ENCODE data around the gene PCDHB10. TPM values are rescaled to one million over a fixed set of nuclear protein-coding genes. Genes with fewer than 3 reads are reported as not detected.
A peak's percentile ranks its signal among the peaks of the same experiment; 100 is the strongest.
"Not testable (repeated sequence)": the region's sequence is repeated elsewhere in the genome, so short reads cannot be mapped to it uniquely, and the experiment has no call there.

Gene PCDHB10
- total RNA-seq, 1 experiment from 2014 or later, result not detected

- no peaks in the 10 kb centered on the region for H3K36me3 ChIP-seq (ENCODE audit: low read depth)
- H3K9me2 ChIP-seq (ENCODE audit: insufficient read depth), result no peaks in the 10 kb centered on the region
- no peak overlapping the region for H3K4me2 ChIP-seq
- no peak for DNase-seq
- ChIA-PET CTCF (interaction anchor here (0.7 kb wide), 1 partner anchor 9 kb away, joined by 4 read pairs; no protein-coding TSS in a partner anchor), POLR2A (ENCODE audit: unreplicated experiment) (no interaction called here)
- TF ChIP-seq EZH2 (IDR thresholded peaks at IDR 0.05; ENCODE audit: low read depth), result no peak
- TF ChIP-seq, protein P1, sequence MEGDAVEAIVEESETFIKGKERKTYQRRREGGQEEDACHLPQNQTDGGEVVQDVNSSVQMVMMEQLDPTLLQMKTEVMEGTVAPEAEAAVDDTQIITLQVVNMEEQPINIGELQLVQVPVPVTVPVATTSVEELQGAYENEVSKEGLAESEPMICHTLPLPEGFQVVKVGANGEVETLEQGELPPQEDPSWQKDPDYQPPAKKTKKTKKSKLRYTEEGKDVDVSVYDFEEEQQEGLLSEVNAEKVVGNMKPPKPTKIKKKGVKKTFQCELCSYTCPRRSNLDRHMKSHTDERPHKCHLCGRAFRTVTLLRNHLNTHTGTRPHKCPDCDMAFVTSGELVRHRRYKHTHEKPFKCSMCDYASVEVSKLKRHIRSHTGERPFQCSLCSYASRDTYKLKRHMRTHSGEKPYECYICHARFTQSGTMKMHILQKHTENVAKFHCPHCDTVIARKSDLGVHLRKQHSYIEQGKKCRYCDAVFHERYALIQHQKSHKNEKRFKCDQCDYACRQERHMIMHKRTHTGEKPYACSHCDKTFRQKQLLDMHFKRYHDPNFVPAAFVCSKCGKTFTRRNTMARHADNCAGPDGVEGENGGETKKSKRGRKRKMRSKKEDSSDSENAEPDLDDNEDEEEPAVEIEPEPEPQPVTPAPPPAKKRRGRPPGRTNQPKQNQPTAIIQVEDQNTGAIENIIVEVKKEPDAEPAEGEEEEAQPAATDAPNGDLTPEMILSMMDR (conservative IDR thresholded peaks at IDR 0.05), result no peak
- no peaks in the 10 kb centered on the region for H3K79me2 ChIP-seq (ENCODE audit: low read depth)
- no peak overlapping the region for H3K4me3 ChIP-seq
- H3K27me3 ChIP-seq (ENCODE audit: insufficient read depth, low read depth), result no peaks in the 10 kb centered on the region
- no peaks in the 10 kb centered on the region for H3K9me3 ChIP-seq (ENCODE audit: insufficient read depth, low read depth)
- no peaks in the 10 kb centered on the region for H3K4me1 ChIP-seq (replicated peaks; ENCODE audit: insufficient read depth)
- H3K27ac ChIP-seq, result no peak overlapping the region
- H3F3A ChIP-seq (ENCODE audit: insufficient read depth, low read depth), result no peaks in the 10 kb centered on the region
- H4K20me1 ChIP-seq (ENCODE audit: insufficient read depth), result no peaks in the 10 kb centered on the region
- BruUV-seq (replicated peaks), result no TSS peak
- intact Hi-C loops (cut with micrococcal nuclease; ENCODE audit: unreplicated experiment), result no loop called here
- H2AFZ ChIP-seq, result no peak overlapping the region
These were observed 41.2 kb upstream of the PCDHB10 start for GRCh38 chr5:141150993-141151325.

DNA sequence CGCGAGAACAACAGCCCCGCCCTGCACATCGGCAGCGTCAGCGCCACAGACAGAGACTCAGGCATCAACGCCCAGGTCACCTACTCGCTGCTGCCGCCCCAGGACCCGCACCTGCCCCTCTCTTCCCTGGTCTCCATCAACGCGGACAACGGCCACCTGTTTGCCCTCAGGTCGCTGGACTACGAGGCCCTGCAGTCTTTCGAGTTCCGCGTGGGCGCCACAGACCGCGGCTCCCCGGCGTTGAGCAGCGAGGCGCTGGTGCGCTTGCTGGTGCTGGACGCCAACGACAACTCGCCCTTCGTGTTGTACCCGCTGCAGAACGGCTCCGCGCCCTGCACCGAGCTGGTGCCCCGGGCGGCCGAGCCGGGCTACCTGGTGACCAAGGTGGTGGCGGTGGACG lies 40.5 kb upstream of the PCDHB10 start:
- H3K36me3 ChIP-seq (ENCODE audit: low read depth); H3K9me2 ChIP-seq (ENCODE audit: insufficient read depth); CTCF ChIA-PET; H3K9me3 ChIP-seq (ENCODE audit: insufficient read depth, low read depth); H3K27me3 ChIP-seq (ENCODE audit: insufficient read depth, low read depth); intact Hi-C loops (cut with micrococcal nuclease; ENCODE audit: unreplicated experiment); H3K27ac ChIP-seq; H3K4me3 ChIP-seq; H3K79me2 ChIP-seq (ENCODE audit: low read depth); H3K4me1 ChIP-seq (replicated peaks; ENCODE audit: insufficient read depth); H3F3A ChIP-seq (ENCODE audit: insufficient read depth, low read depth); H3K4me2 ChIP-seq; H2AFZ ChIP-seq; BruUV-seq (replicated peaks); POLR2A ChIA-PET (ENCODE audit: unreplicated experiment); DNase-seq; H4K20me1 ChIP-seq (ENCODE audit: insufficient read depth): not testable (repeated sequence)

DNA sequence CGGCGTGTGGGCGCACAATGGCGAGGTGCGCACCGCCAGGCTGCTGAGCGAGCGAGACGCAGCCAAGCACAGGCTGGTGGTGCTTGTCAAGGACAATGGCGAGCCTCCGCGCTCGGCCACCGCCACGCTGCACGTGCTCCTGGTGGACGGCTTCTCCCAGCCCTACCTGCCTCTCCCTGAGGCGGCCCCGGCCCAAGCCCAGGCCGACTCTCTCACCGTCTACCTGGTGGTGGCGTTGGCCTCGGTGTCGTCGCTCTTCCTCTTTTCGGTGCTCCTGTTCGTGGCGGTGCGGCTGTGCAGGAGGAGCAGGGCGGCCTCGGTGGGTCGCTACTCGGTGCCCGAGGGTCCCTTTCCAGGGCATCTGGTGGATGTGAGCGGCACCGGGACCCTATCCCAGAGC lies 40.1 kb upstream of the PCDHB10 start:
- H3K4me1 ChIP-seq (replicated peaks; ENCODE audit: insufficient read depth); H3K4me3 ChIP-seq; H3K9me3 ChIP-seq (ENCODE audit: insufficient read depth, low read depth); H3K79me2 ChIP-seq (ENCODE audit: low read depth); POLR2A ChIA-PET (ENCODE audit: unreplicated experiment); H3K9me2 ChIP-seq (ENCODE audit: insufficient read depth); H3K36me3 ChIP-seq (ENCODE audit: low read depth); H3K4me2 ChIP-seq; H3K27me3 ChIP-seq (ENCODE audit: insufficient read depth, low read depth); BruUV-seq (replicated peaks); H3F3A ChIP-seq (ENCODE audit: insufficient read depth, low read depth); intact Hi-C loops (cut with micrococcal nuclease; ENCODE audit: unreplicated experiment); H3K27ac ChIP-seq; H2AFZ ChIP-seq; DNase-seq; H4K20me1 ChIP-seq (ENCODE audit: insufficient read depth); CTCF ChIA-PET: not testable (repeated sequence)

GRCh38 chr5:141155540-141156374 lies 36.4 kb upstream of the PCDHB10 start:
- H3K27ac ChIP-seq, result no peak overlapping the region
- no peaks in the 10 kb centered on the region for H3K79me2 ChIP-seq (ENCODE audit: low read depth)
- ChIA-PET CTCF (interaction anchor here (0.5 to 0.6 kb wide), 2 partner anchors 1012 to 1050 kb away, joined by 3 to 7 read pairs; no protein-coding TSS in a partner anchor), POLR2A (ENCODE audit: unreplicated experiment) (interaction anchor here (0.6 kb wide), 1 partner anchor 22 kb away, joined by 4 read pairs; no protein-coding TSS in a partner anchor)
- no peaks in the 10 kb centered on the region for H3K36me3 ChIP-seq (ENCODE audit: low read depth)
- H3K4me1 ChIP-seq (replicated peaks; ENCODE audit: insufficient read depth), result no peaks in the 10 kb centered on the region
- H3K4me3 ChIP-seq, result no peak overlapping the region
- no peaks in the 10 kb centered on the region for H3F3A ChIP-seq (ENCODE audit: insufficient read depth, low read depth)
- no peak overlapping the region for H3K4me2 ChIP-seq
- no peaks in the 10 kb centered on the region for H3K9me2 ChIP-seq (ENCODE audit: insufficient read depth)
- no peak for TF ChIP-seq EZH2 (IDR thresholded peaks at IDR 0.05; ENCODE audit: low read depth)
- TF ChIP-seq, protein P1 (conservative IDR thresholded peaks at IDR 0.05), result peak; percentile 40; the same call in 1 of the 2 replicates
- DNase-seq, result no peak
- intact Hi-C loops (cut with micrococcal nuclease; ENCODE audit: unreplicated experiment), result no loop called here
- no peaks in the 10 kb centered on the region for H3K9me3 ChIP-seq (ENCODE audit: insufficient read depth, low read depth)
- no peaks in the 10 kb centered on the region for H3K27me3 ChIP-seq (ENCODE audit: insufficient read depth, low read depth)
- H4K20me1 ChIP-seq (ENCODE audit: insufficient read depth), result no peaks in the 10 kb centered on the region
- BruUV-seq (replicated peaks), result no TSS peak
- H2AFZ ChIP-seq, result no peak overlapping the region

GRCh38 chr5:141157356-141157755 lies 34.8 kb upstream of the PCDHB10 start:
- H3K4me2 ChIP-seq; CTCF ChIA-PET; H3K27ac ChIP-seq; H3K4me3 ChIP-seq; H3K27me3 ChIP-seq (ENCODE audit: insufficient read depth, low read depth); H4K20me1 ChIP-seq (ENCODE audit: insufficient read depth); DNase-seq; H3K79me2 ChIP-seq (ENCODE audit: low read depth); H2AFZ ChIP-seq; intact Hi-C loops (cut with micrococcal nuclease; ENCODE audit: unreplicated experiment); H3K36me3 ChIP-seq (ENCODE audit: low read depth); H3K9me3 ChIP-seq (ENCODE audit: insufficient read depth, low read depth); BruUV-seq (replicated peaks); H3K9me2 ChIP-seq (ENCODE audit: insufficient read depth); H3F3A ChIP-seq (ENCODE audit: insufficient read depth, low read depth); H3K4me1 ChIP-seq (replicated peaks; ENCODE audit: insufficient read depth); POLR2A ChIA-PET (ENCODE audit: unreplicated experiment): not testable (repeated sequence)

GRCh38 chr5:141157901-141158300 lies 34.3 kb upstream of the PCDHB10 start:
- H3F3A ChIP-seq (ENCODE audit: insufficient read depth, low read depth); H2AFZ ChIP-seq; H3K4me3 ChIP-seq; DNase-seq; H3K4me1 ChIP-seq (replicated peaks; ENCODE audit: insufficient read depth); H3K27ac ChIP-seq; intact Hi-C loops (cut with micrococcal nuclease; ENCODE audit: unreplicated experiment); H3K27me3 ChIP-seq (ENCODE audit: insufficient read depth, low read depth); POLR2A ChIA-PET (ENCODE audit: unreplicated experiment); CTCF ChIA-PET; BruUV-seq (replicated peaks); H3K9me2 ChIP-seq (ENCODE audit: insufficient read depth); H3K36me3 ChIP-seq (ENCODE audit: low read depth); H3K4me2 ChIP-seq; H3K79me2 ChIP-seq (ENCODE audit: low read depth); H4K20me1 ChIP-seq (ENCODE audit: insufficient read depth); H3K9me3 ChIP-seq (ENCODE audit: insufficient read depth, low read depth): not testable (repeated sequence)

All from PC-9 (cell line).